Tibial nerve (tissue), 4 donors: Measurements from ENCODE around the gene BAK1. TPM values are rescaled to one million over a fixed set of nuclear protein-coding genes. Genes with fewer than 3 reads are reported as not detected.

Experiments used
- DNase-seq, 2 donors: peaks; one replicate each; pipeline ENCODE4 v3.0.0-alpha.2; 2019; ENCODE audit warnings: low spot score in 2 of 2
- H3K27ac ChIP-seq, 4 donors: fragments of 200-600 bp; sonication (generic) in 3 of 4; one replicate each; pipeline ENCODE4 v1.5.1; 2017 to 2019; ENCODE audit warnings: mild to moderate bottlenecking in 1 of 4
- H3K27me3 ChIP-seq, 2 donors: fragments of 200-600 bp; sonication (generic) in 1 of 2; one replicate each; pipeline versions ENCODE4 v1.5.1 to v1.6.0; 2017 to 2019
- H3K36me3 ChIP-seq, 3 donors: fragments of 200-600 bp; sonication (generic); one replicate each; pipeline ENCODE4 v1.5.1; 2018 to 2019
- H3K4me1 ChIP-seq, 4 donors: fragments of 200-600 bp; sonication (generic) in 3 of 4; one replicate each; pipeline ENCODE4 v1.5.1; 2017 to 2019
- H3K4me3 ChIP-seq, 4 donors: fragments of 200-600 bp; sonication (generic) in 3 of 4; one replicate each; pipeline ENCODE4 v1.5.1; 2017 to 2019; ENCODE audit warnings: mild to moderate bottlenecking in 1 of 4, moderate library complexity in 1 of 4
- H3K9me3 ChIP-seq, 4 donors: fragments of 200-600 bp; sonication (generic) in 3 of 4; one replicate each; pipeline ENCODE4 v1.5.1; 2017 to 2019
- EP300 ChIP-seq, 2 donors: sonication (generic); formaldehyde crosslinking; IDR thresholded peaks; one replicate each; pipeline ENCODE4 v1.6.1; 2017; ENCODE audit warnings: antibody characterized with exemption in 2 of 2, mild to moderate bottlenecking in 1 of 2
- POLR2A ChIP-seq, 2 donors: fragments of 450-650 bp; IDR thresholded peaks; one replicate each; pipeline ENCODE4 v1.6.1; 2017; ENCODE audit warnings: antibody characterized with exemption in 2 of 2, mild to moderate bottlenecking in 2 of 2, moderate library complexity in 2 of 2
- WGBS, 2 donors: methylation state at CpG; one replicate each; pipeline ENCODE4 v1.1.5; 2018; 5-methylcytosine and 5-hydroxymethylcytosine counted together
- total RNA-seq, 4 donors: library from RNA; depleted of rRNA; stranded (reverse); fragments of >200 nt; gene quantifications; one replicate each; pipeline ENCODE4 v1.1.0, GENCODE V29; 2016
- TF ChIP-seq, protein P1 (sequence below), 5 experiments: fragments of 200-600 bp in 3 of 5; fragments of 450-650 bp in 2 of 5; sonication (generic) in 3 of 5; IDR thresholded peaks; one replicate each; pipeline ENCODE4 v1.5.1; 2016 to 2019; ENCODE audit warnings: antibody characterized with exemption in 5 of 5, mild to moderate bottlenecking in 3 of 5, moderate library complexity in 2 of 5

BAK1 gene
- total RNA-seq, 4 donors from 2014 or later: 7.9 to 15.3 (median 10.1) TPM

GRCh38 chr6:33593414-33593727, 13.3 kb upstream of the BAK1 start:
- no peak for DNase-seq
- no peaks in the 10 kb centered on the region for H3K27me3 ChIP-seq
- TF ChIP-seq EP300 (IDR thresholded peaks at IDR 0.05) (no peak), POLR2A (IDR thresholded peaks at IDR 0.05) (no peak)
- TF ChIP-seq, protein P1, sequence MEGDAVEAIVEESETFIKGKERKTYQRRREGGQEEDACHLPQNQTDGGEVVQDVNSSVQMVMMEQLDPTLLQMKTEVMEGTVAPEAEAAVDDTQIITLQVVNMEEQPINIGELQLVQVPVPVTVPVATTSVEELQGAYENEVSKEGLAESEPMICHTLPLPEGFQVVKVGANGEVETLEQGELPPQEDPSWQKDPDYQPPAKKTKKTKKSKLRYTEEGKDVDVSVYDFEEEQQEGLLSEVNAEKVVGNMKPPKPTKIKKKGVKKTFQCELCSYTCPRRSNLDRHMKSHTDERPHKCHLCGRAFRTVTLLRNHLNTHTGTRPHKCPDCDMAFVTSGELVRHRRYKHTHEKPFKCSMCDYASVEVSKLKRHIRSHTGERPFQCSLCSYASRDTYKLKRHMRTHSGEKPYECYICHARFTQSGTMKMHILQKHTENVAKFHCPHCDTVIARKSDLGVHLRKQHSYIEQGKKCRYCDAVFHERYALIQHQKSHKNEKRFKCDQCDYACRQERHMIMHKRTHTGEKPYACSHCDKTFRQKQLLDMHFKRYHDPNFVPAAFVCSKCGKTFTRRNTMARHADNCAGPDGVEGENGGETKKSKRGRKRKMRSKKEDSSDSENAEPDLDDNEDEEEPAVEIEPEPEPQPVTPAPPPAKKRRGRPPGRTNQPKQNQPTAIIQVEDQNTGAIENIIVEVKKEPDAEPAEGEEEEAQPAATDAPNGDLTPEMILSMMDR (IDR thresholded peaks at IDR 0.05): no peak
- H3K27ac ChIP-seq: peak overlapping the region in 3 of 4 donors; percentile 55 to 76 (median 75)
- H3K36me3 ChIP-seq: no peaks in the 10 kb centered on the region
- H3K4me1 ChIP-seq: peaks cover 3 to 40% (median 28%) of the 10 kb centered on the region in 4 donors
- peak overlapping the region in 2 of 4 donors; percentile 20 to 26 for H3K4me3 ChIP-seq
- no peaks in the 10 kb centered on the region for H3K9me3 ChIP-seq
- WGBS, 2 donors: 32 to 40% methylated on average over 4 of the region's 4 CpGs

DNA sequence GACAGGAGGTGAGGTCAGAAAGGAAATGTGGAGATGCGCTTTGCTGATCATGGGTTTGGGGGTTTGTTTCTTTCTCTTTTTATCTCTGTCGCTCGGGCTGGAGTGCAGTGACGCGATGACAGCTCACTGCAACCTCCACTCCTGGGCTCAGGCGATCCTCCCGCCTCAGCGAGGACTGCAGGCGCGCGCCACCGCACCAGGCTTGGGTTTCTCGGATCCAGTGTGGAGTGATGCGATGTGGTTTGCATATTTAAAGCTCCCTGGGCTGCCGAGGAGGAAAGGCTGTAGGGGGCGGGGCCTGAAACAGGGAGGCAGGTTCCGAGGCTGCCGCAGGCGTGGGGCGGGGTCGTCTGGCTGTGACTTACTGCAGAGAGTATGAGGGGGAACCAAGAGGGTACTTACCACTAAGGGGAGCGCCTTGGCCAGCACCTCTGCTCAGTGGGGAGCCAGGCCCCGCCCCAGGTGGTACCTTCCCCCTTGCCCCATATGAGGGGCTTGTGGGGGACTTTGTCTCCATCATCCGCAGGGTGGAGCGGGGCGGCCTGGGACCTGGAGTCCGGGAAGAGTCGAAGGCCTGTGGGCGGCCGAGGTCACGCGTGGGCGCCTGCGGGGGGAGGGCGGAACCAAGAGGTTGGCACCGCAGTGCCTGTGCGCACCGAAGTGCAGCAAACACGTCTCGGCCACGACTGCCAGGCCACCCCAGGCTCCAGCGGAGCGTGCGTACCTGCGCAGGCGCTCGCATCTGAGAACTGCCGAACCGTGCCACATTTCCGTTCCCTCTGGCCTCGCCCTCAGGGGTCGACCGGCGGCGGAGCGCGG, 12.7 kb upstream of the BAK1 start:
- Histone ChIP-seq H3K36me3 (no peaks in the 10 kb centered on the region), H3K9me3 (no peaks in the 10 kb centered on the region), H3K27ac (peak overlapping the region in 3 of 4 donors; percentile 55 to 76 (median 75)), H3K27me3 (no peaks in the 10 kb centered on the region), H3K4me3 (peak overlapping the region in 2 of 4 donors; percentile 20 to 26), H3K4me1 (peaks cover 3 to 40% (median 28%) of the 10 kb centered on the region in 4 donors)
- DNase-seq: no peak
- 34 to 44% methylated on average over 46 to 57 of the region's 57 CpGs for WGBS, 2 donors
- TF ChIP-seq POLR2A (IDR thresholded peaks at IDR 0.05) (no peak), EP300 (IDR thresholded peaks at IDR 0.05) (no peak)
- TF ChIP-seq, protein P1 (IDR thresholded peaks at IDR 0.05): no peak

DNA sequence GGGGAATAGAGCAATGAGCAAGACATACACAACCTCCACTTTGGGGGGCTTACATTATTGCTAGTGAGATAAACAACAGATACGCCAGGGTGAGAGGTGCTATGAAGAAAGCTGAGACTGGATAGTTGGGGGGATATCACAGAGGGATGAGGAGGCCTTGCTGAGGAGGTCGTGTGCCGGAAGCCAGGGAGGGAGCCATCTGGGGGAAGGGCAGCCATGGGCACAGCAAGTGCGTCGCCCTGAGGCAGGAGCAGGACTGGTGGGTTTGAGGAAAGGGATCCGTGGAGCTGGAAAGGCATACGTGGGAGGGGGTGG, 12.2 kb upstream of the BAK1 start:
- TF ChIP-seq POLR2A (IDR thresholded peaks at IDR 0.05) (no peak), EP300 (IDR thresholded peaks at IDR 0.05) (no peak)
- TF ChIP-seq, protein P1 (IDR thresholded peaks at IDR 0.05): no peak
- H3K9me3 ChIP-seq: no peaks in the 10 kb centered on the region
- peaks cover 3 to 40% (median 28%) of the 10 kb centered on the region in 4 donors for H3K4me1 ChIP-seq
- H3K27me3 ChIP-seq: no peaks in the 10 kb centered on the region
- peak overlapping the region in 3 of 4 donors; percentile 55 to 76 (median 75) for H3K27ac ChIP-seq
- no peak overlapping the region for H3K4me3 ChIP-seq
- 88 to 89% methylated on average over 7 of the region's 7 CpGs for WGBS, 2 donors
- no peaks in the 10 kb centered on the region for H3K36me3 ChIP-seq
- no peak for DNase-seq

DNA sequence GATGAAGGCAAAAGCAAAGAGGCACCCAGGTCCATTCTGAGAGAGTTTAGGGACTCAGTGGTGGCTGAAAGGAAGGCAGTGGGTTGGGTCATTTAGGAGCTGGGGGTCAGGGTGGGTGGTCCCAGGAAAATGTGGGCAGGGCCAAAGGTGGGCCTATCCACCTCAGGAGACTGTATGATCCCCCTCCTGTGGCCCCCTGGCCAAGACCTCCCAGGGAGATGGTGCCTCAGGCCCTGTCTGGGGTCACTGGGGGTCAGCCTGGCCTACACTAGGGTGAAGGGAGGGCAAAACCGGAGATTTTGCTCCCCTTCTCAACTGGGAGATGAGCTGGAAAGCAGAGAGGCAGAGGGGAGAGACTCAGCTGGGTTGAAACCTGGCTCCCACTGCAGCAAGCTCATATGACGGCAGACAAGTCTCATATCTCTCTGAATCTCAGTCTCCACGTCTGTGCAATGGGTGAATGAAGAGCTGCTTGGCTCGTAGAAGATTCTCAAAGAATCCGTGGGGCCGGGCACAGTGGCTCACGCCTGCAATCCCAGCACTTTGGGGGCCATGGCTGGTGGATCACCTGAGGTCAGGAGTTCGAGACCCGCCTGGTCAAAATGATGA, 11.5 kb upstream of the BAK1 start:
- WGBS, 2 donors: 94 to 97% methylated on average over 9 of the region's 9 CpGs
- Histone ChIP-seq H3K27ac (peak overlapping the region in 3 of 4 donors; percentile 76 to 92 (median 81)), H3K36me3 (no peaks in the 10 kb centered on the region), H3K27me3 (no peaks in the 10 kb centered on the region), H3K9me3 (no peaks in the 10 kb centered on the region), H3K4me1 (peaks cover 3 to 40% (median 28%) of the 10 kb centered on the region in 4 donors), H3K4me3 (no peak overlapping the region)
- DNase-seq: no peak
- TF ChIP-seq EP300 (IDR thresholded peaks at IDR 0.05) (no peak), POLR2A (IDR thresholded peaks at IDR 0.05) (no peak)
- TF ChIP-seq, protein P1 (IDR thresholded peaks at IDR 0.05): no peak

DNA sequence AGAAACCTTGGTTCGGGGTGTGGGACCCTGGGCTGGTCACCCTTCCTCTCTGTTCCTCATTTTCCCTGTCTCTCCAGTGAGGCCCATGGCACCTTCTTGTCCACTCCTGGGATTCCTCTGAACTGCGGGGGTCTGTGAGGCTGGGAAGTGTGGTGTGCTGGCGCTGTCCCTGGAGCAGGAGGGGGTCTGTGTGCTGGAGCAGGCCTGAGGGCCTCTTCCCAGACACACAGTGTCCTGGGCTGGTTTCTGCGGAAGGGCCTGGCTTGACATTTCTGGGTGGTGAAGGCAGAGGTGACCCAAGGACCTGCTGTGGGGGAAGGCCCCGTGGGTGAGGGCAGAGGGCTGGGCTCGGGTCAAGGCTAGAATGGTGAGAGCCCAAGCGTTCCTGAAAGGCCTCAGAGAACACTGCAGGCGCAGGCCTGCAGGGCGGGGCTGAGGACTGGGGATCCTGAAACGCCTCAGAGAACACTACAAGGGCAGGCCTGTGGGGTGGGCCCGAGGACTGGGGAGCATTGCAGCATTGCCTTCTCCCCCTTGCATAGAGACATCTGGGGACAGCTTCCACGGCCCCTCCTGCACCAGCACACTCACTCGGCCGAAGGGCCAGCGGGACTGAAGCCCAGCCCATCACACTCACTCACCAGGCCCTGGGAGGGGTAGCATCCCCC, 10.6 kb upstream of the BAK1 start:
- peaks cover 3 to 46% (median 29%) of the 10 kb centered on the region in 4 donors for H3K4me1 ChIP-seq
- H3K27ac ChIP-seq: peak overlapping the region; percentile 76 to 92 (median 82)
- TF ChIP-seq POLR2A (IDR thresholded peaks at IDR 0.05): no peak
- TF ChIP-seq, protein P1 (IDR thresholded peaks at IDR 0.05): peak in 4 of 5 experiments; percentile 16 to 55 (median 30)
- H3K9me3 ChIP-seq: no peaks in the 10 kb centered on the region
- WGBS, 2 donors: 42 to 43% methylated on average over 10 to 13 of the region's 15 CpGs
- no peaks in the 10 kb centered on the region for H3K27me3 ChIP-seq
- no peaks in the 10 kb centered on the region for H3K36me3 ChIP-seq
- H3K4me3 ChIP-seq: no peak overlapping the region
- DNase-seq: no peak
